ENCODE measurements around the gene LDAH.

Gene LDAH

DNA sequence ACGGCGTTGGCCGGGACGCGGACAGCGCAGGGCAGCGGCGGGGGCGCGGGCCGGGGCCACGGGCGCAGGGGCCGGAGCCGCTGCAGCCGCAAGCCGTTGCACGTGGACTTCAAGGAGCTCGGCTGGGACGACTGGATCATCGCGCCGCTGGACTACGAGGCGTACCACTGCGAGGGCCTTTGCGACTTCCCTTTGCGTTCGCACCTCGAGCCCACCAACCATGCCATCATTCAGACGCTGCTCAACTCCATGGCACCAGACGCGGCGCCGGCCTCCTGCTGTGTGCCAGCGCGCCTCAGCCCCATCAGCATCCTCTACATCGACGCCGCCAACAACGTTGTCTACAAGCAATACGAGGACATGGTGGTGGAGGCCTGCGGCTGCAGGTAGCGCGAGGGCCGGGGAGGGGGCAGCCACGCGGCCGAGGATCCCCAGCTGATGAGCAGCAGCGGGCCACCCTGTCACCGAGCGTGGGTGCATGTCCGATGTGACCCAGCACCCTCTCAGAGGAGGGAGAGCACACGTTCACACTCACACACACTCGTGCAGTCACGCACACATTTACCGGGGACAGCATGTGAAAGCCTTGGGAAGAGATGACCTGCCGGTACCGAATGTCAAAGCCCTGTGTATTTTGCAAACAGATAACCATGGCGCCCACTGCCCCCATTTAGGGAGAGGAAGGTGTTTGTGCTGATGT is 151.7 kb downstream of the LDAH start:
- no peaks in the 10 kb centered on the region for H3K36me3 ChIP-seq (replicated peaks; ENCODE audit: insufficient read depth, low read length)
- H3K27me3 ChIP-seq (replicated peaks; ENCODE audit: insufficient read depth, low read length): peaks cover 12% of the 10 kb centered on the region
- no peak overlapping the region for H3K4me2 ChIP-seq (ENCODE audit: low read depth, low read length)

DNA sequence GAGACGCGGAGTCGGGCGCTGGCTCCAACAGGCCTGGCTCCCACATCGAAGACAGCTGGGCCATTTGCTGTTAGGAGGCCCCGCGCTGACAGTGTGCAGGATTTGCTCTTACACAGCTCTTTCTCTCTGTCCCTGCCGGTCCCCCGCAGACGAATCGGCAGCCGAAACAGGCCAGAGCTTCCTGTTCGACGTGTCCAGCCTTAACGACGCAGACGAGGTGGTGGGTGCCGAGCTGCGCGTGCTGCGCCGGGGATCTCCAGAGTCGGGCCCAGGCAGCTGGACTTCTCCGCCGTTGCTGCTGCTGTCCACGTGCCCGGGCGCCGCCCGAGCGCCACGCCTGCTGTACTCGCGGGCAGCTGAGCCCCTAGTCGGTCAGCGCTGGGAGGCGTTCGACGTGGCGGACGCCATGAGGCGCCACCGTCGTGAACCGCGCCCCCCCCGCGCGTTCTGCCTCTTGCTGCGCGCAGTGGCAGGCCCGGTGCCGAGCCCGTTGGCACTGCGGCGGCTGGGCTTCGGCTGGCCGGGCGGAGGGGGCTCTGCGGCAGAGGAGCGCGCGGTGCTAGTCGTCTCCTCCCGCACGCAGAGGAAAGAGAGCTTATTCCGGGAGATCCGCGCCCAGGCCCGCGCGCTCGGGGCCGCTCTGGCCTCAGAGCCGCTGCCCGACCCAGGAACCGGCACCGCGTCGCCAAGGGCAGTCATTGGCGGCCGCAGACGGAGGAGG is 152.4 kb downstream of the LDAH start:
- Histone ChIP-seq H3F3A (ENCODE audit: insufficient read depth, low read length) (0 out of 2 replicates have a peak, but pooled peaks cover under 1% of the 10 kb centered on the region), H3K4me1 (ENCODE audit: low read length) (peaks cover 12% of the 10 kb centered on the region), H3K79me2 (ENCODE audit: low read length) (no peaks in the 10 kb centered on the region), H4K20me1 (ENCODE audit: insufficient read depth, low read length) (no peaks in the 10 kb centered on the region), H2AFZ (ENCODE audit: low read length) (no peak overlapping the region), H3K4me2 (ENCODE audit: low read depth, low read length) (no peak overlapping the region), H3K27ac (ENCODE audit: low read length) (no peak overlapping the region), H3K4me3 (ENCODE audit: low read length) (no peak overlapping the region), H3K9me2 (replicated peaks; ENCODE audit: insufficient read depth, low read length) (no peaks in the 10 kb centered on the region), H3K9ac (ENCODE audit: low read length) (no peak overlapping the region), H3K27me3 (replicated peaks; ENCODE audit: insufficient read depth, low read length) (peaks cover 19% of the 10 kb centered on the region), H3K9me3 (replicated peaks; ENCODE audit: insufficient read depth, low read length) (no peaks in the 10 kb centered on the region), H3K36me3 (replicated peaks; ENCODE audit: insufficient read depth, low read length) (no peaks in the 10 kb centered on the region)
- TF ChIP-seq EZH2 (optimal IDR thresholded peaks at IDR 0.05; ENCODE audit: low read depth, low read length): no peak
- TF ChIP-seq, protein P1, sequence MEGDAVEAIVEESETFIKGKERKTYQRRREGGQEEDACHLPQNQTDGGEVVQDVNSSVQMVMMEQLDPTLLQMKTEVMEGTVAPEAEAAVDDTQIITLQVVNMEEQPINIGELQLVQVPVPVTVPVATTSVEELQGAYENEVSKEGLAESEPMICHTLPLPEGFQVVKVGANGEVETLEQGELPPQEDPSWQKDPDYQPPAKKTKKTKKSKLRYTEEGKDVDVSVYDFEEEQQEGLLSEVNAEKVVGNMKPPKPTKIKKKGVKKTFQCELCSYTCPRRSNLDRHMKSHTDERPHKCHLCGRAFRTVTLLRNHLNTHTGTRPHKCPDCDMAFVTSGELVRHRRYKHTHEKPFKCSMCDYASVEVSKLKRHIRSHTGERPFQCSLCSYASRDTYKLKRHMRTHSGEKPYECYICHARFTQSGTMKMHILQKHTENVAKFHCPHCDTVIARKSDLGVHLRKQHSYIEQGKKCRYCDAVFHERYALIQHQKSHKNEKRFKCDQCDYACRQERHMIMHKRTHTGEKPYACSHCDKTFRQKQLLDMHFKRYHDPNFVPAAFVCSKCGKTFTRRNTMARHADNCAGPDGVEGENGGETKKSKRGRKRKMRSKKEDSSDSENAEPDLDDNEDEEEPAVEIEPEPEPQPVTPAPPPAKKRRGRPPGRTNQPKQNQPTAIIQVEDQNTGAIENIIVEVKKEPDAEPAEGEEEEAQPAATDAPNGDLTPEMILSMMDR (IDR thresholded peaks at IDR 0.05; ENCODE audit: low read length): no peak
- no peak for DNase-seq

More for the DNA sequence above, 151.7 kb downstream of the LDAH start:
- peaks cover 19% of the 10 kb centered on the region for H3K4me1 ChIP-seq (ENCODE audit: low read length)
- no peak overlapping the region for H2AFZ ChIP-seq (ENCODE audit: low read length)
- TF ChIP-seq EZH2 (optimal IDR thresholded peaks at IDR 0.05; ENCODE audit: low read depth, low read length) (no peak), EZH2phosphoT487 (IDR thresholded peaks at IDR 0.05; ENCODE audit: low read length) (no peak)
- TF ChIP-seq, protein P1 (IDR thresholded peaks at IDR 0.05; ENCODE audit: low read length): no peak
- no peak overlapping the region for H3K9ac ChIP-seq (ENCODE audit: low read length)
- no peaks in the 10 kb centered on the region for H3K79me2 ChIP-seq (ENCODE audit: low read length)
- H3K4me3 ChIP-seq (ENCODE audit: low read length): no peak overlapping the region
- H3K9me3 ChIP-seq (replicated peaks; ENCODE audit: insufficient read depth, low read length): no peaks in the 10 kb centered on the region
- no peak overlapping the region for H3K27ac ChIP-seq (ENCODE audit: low read length)
- no peaks in the 10 kb centered on the region for H3K9me2 ChIP-seq (replicated peaks; ENCODE audit: insufficient read depth, low read length)
- H4K20me1 ChIP-seq (ENCODE audit: insufficient read depth, low read length): no peaks in the 10 kb centered on the region
- H3F3A ChIP-seq (ENCODE audit: insufficient read depth, low read length): peaks cover 8% of the 10 kb centered on the region
- no peak for DNase-seq

DNA sequence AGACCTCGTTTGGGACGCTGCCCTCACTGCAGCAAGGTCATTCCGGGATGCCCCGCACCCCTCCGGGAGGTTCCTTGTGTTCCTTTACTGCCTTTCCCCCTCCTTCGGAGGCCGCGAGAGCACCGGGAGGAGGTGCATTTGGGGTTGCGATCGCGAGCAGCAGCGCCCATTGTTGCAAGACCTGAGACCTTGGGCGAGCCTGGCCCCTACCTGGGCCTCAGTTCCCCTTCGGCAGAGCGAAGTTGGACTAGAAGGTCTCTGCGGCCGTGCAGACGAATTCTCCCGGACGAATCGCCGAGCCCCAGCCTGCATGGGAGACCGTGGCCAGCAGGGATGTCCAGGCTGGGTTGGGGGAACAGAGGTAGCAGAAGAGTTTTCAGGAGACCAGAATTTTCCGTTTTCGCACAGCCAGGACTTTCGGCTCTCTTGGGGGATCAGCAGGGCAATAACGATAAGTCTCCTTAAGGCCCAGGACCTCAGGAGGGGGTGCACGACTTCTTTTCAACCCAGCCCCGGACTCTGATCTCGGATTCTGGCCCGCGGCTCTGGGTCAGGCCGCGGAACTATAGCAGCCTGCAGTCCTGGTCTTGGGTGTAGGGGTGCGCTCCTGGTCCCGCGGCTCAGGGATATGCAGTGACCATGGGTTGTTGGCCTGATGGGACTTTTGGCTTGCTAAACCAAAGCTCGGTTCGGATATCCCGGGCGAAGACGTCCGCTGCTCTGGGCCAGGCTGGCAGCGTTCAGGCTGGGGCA is 153.2 kb downstream of the LDAH start:
- Histone ChIP-seq H3K27me3 (replicated peaks; ENCODE audit: insufficient read depth, low read length) (peaks cover 27% of the 10 kb centered on the region), H3K36me3 (replicated peaks; ENCODE audit: insufficient read depth, low read length) (no peaks in the 10 kb centered on the region), H2AFZ (ENCODE audit: low read length) (no peak overlapping the region), H3K9me2 (replicated peaks; ENCODE audit: insufficient read depth, low read length) (no peaks in the 10 kb centered on the region), H3K9ac (ENCODE audit: low read length) (no peak overlapping the region), H3F3A (ENCODE audit: insufficient read depth, low read length) (no peaks in the 10 kb centered on the region), H3K4me1 (ENCODE audit: low read length) (0 out of 2 replicates have a peak, but pooled peaks cover 4% of the 10 kb centered on the region), H3K79me2 (ENCODE audit: low read length) (no peaks in the 10 kb centered on the region), H3K4me3 (ENCODE audit: low read length) (no peak overlapping the region), H4K20me1 (ENCODE audit: insufficient read depth, low read length) (no peaks in the 10 kb centered on the region), H3K9me3 (replicated peaks; ENCODE audit: insufficient read depth, low read length) (no peaks in the 10 kb centered on the region), H3K4me2 (ENCODE audit: low read depth, low read length) (no peak overlapping the region), H3K27ac (ENCODE audit: low read length) (no peak overlapping the region)
- no peak for DNase-seq
- no peak for TF ChIP-seq EZH2phosphoT487 (IDR thresholded peaks at IDR 0.05; ENCODE audit: low read length)
- TF ChIP-seq EZH2 (optimal IDR thresholded peaks at IDR 0.05; ENCODE audit: low read depth, low read length): no peak
- TF ChIP-seq, protein P1 (IDR thresholded peaks at IDR 0.05; ENCODE audit: low read length): no peak
